Urinary bladder (tissue), 4 donors: ENCODE measurements around the gene SIRPB1. TPM values are rescaled to one million over a fixed set of nuclear protein-coding genes. Genes with fewer than 3 reads are reported as not detected.

Source experiments
- DNase-seq: peaks from one replicate; pipeline ENCODE4 v3.0.0-alpha.2; 2015; ENCODE audit errors: extremely low spot score
- H3K27ac ChIP-seq: one replicate; pipeline ENCODE4 v1.5.1; 2013; ENCODE audit warnings: low read depth, mild to moderate bottlenecking, moderate library complexity
- H3K36me3 ChIP-seq: one replicate; pipeline ENCODE4 v1.6.1; 2013; ENCODE audit warnings: mild to moderate bottlenecking, moderate library complexity; ENCODE audit not compliant: insufficient read depth
- H3K4me1 ChIP-seq: one replicate; pipeline ENCODE4 v1.6.1; 2013; ENCODE audit warnings: mild to moderate bottlenecking, moderate library complexity; ENCODE audit not compliant: insufficient read depth
- H3K4me3 ChIP-seq: one replicate; pipeline ENCODE4 v1.5.1; 2013; ENCODE audit warnings: low read depth, low read length
- WGBS: extraction: QIAGEN DNeasy Blood & Tissue Kit; methylation state at CpG from one replicate; pipeline ENCODE4 v1.1.7; 2013; 5-methylcytosine and 5-hydroxymethylcytosine counted together
- polyA plus RNA-seq: library from polyadenylated mRNA; stranded (reverse); fragments of 200-250 nt; gene quantifications from one replicate; pipeline ENCODE4 v1.2.3, GENCODE V29; 2013
- total RNA-seq: library from RNA; depleted of rRNA; stranded (reverse); fragments of >200 nt; gene quantifications from one replicate; pipeline ENCODE4 v1.2.3, GENCODE V29; 2014
- donor health status: healthy with polysubstance abuse.
- donor health status: healthy.

The SIRPB1 gene
- total RNA-seq (0.26 TPM), polyA plus RNA-seq (0.38 TPM)

- WGBS, result 59% methylated on average over 5 of the region's 5 CpGs
- no peaks in the 10 kb centered on the region for H3K36me3 ChIP-seq
- H3K27ac ChIP-seq, result no peak within 1 kb of the TSS
- H3K4me1 ChIP-seq, result no peaks in the 10 kb centered on the region
- DNase-seq, result no peak
- H3K4me3 ChIP-seq, result no peak within 1 kb of the TSS
These were observed at the start of gene SIRPB1 for GRCh38 chr20:1619861-1620444. Gene SIRPB1 (minus strand): TSS chr20:1620009. CDS start chr20:1619944, 65 bp downstream.

- 72% methylated on average over 5 of the region's 5 CpGs for WGBS
- Histone ChIP-seq H3K36me3 (no peaks in the 10 kb centered on the region), H3K4me3 (no peak overlapping the region), H3K4me1 (peaks cover 1% of the 10 kb centered on the region), H3K27ac (no peak overlapping the region)
- DNase-seq, result no peak
These were observed 49.5 kb upstream of the SIRPB1 start for GRCh38 chr20:1669304-1669703.

GRCh38 chr20:1667502-1668085 lies 47.8 kb upstream of the SIRPB1 start:
- no peak for DNase-seq
- Histone ChIP-seq H3K4me3 (no peak overlapping the region), H3K27ac (no peak overlapping the region), H3K4me1 (no peaks in the 10 kb centered on the region), H3K36me3 (no peaks in the 10 kb centered on the region)
- 65% methylated on average over 1 of the region's 1 CpG for WGBS

GRCh38 chr20:1666802-1667201 lies 47.0 kb upstream of the SIRPB1 start:
- no peak overlapping the region for H3K27ac ChIP-seq
- no peaks in the 10 kb centered on the region for H3K36me3 ChIP-seq
- H3K4me3 ChIP-seq, result no peak overlapping the region
- no peaks in the 10 kb centered on the region for H3K4me1 ChIP-seq
- 68% methylated on average over 5 of the region's 5 CpGs for WGBS
- DNase-seq, result no peak

- no peak overlapping the region for H3K27ac ChIP-seq
- H3K36me3 ChIP-seq, result no peaks in the 10 kb centered on the region
- H3K4me1 ChIP-seq, result no peaks in the 10 kb centered on the region
- 88% methylated on average over 3 of the region's 3 CpGs for WGBS
- H3K4me3 ChIP-seq, result no peak overlapping the region
- DNase-seq, result no peak
These were observed 45.5 kb upstream of the SIRPB1 start for GRCh38 chr20:1665345-1665744.

GRCh38 chr20:1664911-1665310 lies 45.1 kb upstream of the SIRPB1 start:
- H3K36me3 ChIP-seq, result no peaks in the 10 kb centered on the region
- H3K4me3 ChIP-seq, result no peak overlapping the region
- no peaks in the 10 kb centered on the region for H3K4me1 ChIP-seq
- no peak overlapping the region for H3K27ac ChIP-seq
- no peak for DNase-seq
- 80% methylated on average over 5 of the region's 5 CpGs for WGBS

- 44% methylated on average over 2 of the region's 2 CpGs for WGBS
- no peak for DNase-seq
- Histone ChIP-seq H3K4me3 (no peak overlapping the region), H3K4me1 (no peaks in the 10 kb centered on the region), H3K36me3 (no peaks in the 10 kb centered on the region), H3K27ac (no peak overlapping the region)
These were observed 44.1 kb upstream of the SIRPB1 start for GRCh38 chr20:1663917-1664316.

GRCh38 chr20:1661542-1662299 lies 41.9 kb upstream of the SIRPB1 start:
- H3K4me1 ChIP-seq, result no peaks in the 10 kb centered on the region
- H3K36me3 ChIP-seq, result no peaks in the 10 kb centered on the region
- no peak for DNase-seq
- 46% methylated on average over 2 of the region's 2 CpGs for WGBS
- no peak overlapping the region for H3K4me3 ChIP-seq
- H3K27ac ChIP-seq, result no peak overlapping the region

- Histone ChIP-seq H3K4me3 (no peak overlapping the region), H3K36me3 (no peaks in the 10 kb centered on the region), H3K4me1 (no peaks in the 10 kb centered on the region), H3K27ac (no peak overlapping the region)
- 39% methylated on average over 2 of the region's 2 CpGs for WGBS
- DNase-seq, result no peak
These were observed 40.4 kb upstream of the SIRPB1 start for GRCh38 chr20:1660246-1660645.

GRCh38 chr20:1657556-1658334 lies 37.9 kb upstream of the SIRPB1 start, which contains the start of gene SIRPG:
Gene SIRPG (minus strand): TSS chr20:1657779. CDS start chr20:1657714, 65 bp downstream.
- 62% methylated on average over 5 of the region's 5 CpGs for WGBS
- Histone ChIP-seq H3K4me3 (no peak within 1 kb of the TSS), H3K27ac (no peak within 1 kb of the TSS), H3K36me3 (no peaks in the 10 kb centered on the region), H3K4me1 (no peaks in the 10 kb centered on the region)
- DNase-seq, result no peak

- no peak overlapping the region for H3K4me3 ChIP-seq
- no peaks in the 10 kb centered on the region for H3K4me1 ChIP-seq
- DNase-seq, result no peak
- H3K36me3 ChIP-seq, result no peaks in the 10 kb centered on the region
- no peak overlapping the region for H3K27ac ChIP-seq
- 87% methylated on average over 5 of the region's 5 CpGs for WGBS
These were observed 37.0 kb upstream of the SIRPB1 start for GRCh38 chr20:1656844-1657243.

- Histone ChIP-seq H3K27ac (no peak overlapping the region), H3K4me3 (no peak overlapping the region), H3K4me1 (no peaks in the 10 kb centered on the region), H3K36me3 (no peaks in the 10 kb centered on the region)
- no peak for DNase-seq
These were observed 35.2 kb upstream of the SIRPB1 start for GRCh38 chr20:1654996-1655395.

- WGBS, result 76% methylated on average over 3 of the region's 3 CpGs
- Histone ChIP-seq H3K36me3 (no peaks in the 10 kb centered on the region), H3K27ac (no peak overlapping the region), H3K4me3 (no peak overlapping the region), H3K4me1 (no peaks in the 10 kb centered on the region)
- no peak for DNase-seq
These were observed 33.2 kb upstream of the SIRPB1 start for GRCh38 chr20:1652960-1653359.
